Stimulated activated CD8-positive, alpha-beta memory T cell treated with anti-CD3 and anti-CD28 coated beads, Interleukin-15, amount 100 ng/mL, for 1 hour (primary cell): ENCODE results near the gene IRF5.
"Not testable (repeated sequence)": the region's sequence is repeated elsewhere in the genome, so short reads cannot be mapped to it uniquely, and the experiment has no call there.

Source experiments
- DNase-seq: peaks from one replicate; pipeline ENCODE4 v3.0.0-alpha.2; 2020; ENCODE audit warnings: low read depth

The IRF5 gene

GRCh38 chr7:128940494-128941322 is 3.0 kb downstream of the IRF5 start:
- no peak for DNase-seq

- DNase-seq = no peak
Observed at GRCh38 chr7:128941323-128941890, 3.7 kb downstream of the IRF5 start.

- DNase-seq = no peak
Observed at GRCh38 chr7:128941946-128942526, 4.3 kb downstream of the IRF5 start.

GRCh38 chr7:128943251-128943650 is 5.5 kb downstream of the IRF5 start:
- DNase-seq = not testable (repeated sequence)

GRCh38 chr7:128944487-128945236 is 6.9 kb downstream of the IRF5 start:
- no peak for DNase-seq

GRCh38 chr7:128945668-128946366 is 8.1 kb downstream of the IRF5 start:
- DNase-seq = no peak

GRCh38 chr7:128946936-128947830 is 9.5 kb downstream of the IRF5 start:
- DNase-seq = no peak

- no peak for DNase-seq
Observed at GRCh38 chr7:128947854-128948253, 10.1 kb downstream of the IRF5 start.

- DNase-seq = no peak
Observed at GRCh38 chr7:128948312-128948973, 10.7 kb downstream of the IRF5 start.

GRCh38 chr7:128948976-128949760 is 11.4 kb downstream of the IRF5 start:
- no peak for DNase-seq

- no peak for DNase-seq
Observed at GRCh38 chr7:128951296-128951695, 13.6 kb downstream of the IRF5 start.

- DNase-seq = no peak
Observed at GRCh38 chr7:128954150-128954549, 16.4 kb downstream of the IRF5 start.

GRCh38 chr7:128954830-128955802 is 17.4 kb downstream of the IRF5 start:
- no peak for DNase-seq

GRCh38 chr7:128955981-128956380 is 18.3 kb downstream of the IRF5 start:
- no peak for DNase-seq

GRCh38 chr7:128959296-128959695 is 21.6 kb downstream of the IRF5 start:
- DNase-seq = no peak

- no peak for DNase-seq
Observed at GRCh38 chr7:128961030-128961659, 23.4 kb downstream of the IRF5 start.

- DNase-seq = no peak
Observed at GRCh38 chr7:128962899-128963298, 25.2 kb downstream of the IRF5 start.

GRCh38 chr7:128963327-128963757 is 25.6 kb downstream of the IRF5 start:
- DNase-seq = no peak
